HEK293T (cell line): ENCODE results near the gene CCSER1.

Source experiments
- ARNT ChIP-seq: fragments of 450-650 bp; IDR thresholded peaks from 2 replicates; pipeline ENCODE4 v1.6.1; 2017; ENCODE audit warnings: mild to moderate bottlenecking
- BHLHE40 ChIP-seq: fragments of 450-650 bp; IDR thresholded peaks from 2 replicates; pipeline ENCODE4 v1.6.1; 2016; ENCODE audit warnings: mild to moderate bottlenecking, moderate library complexity, borderline replicate concordance
- ELF4 ChIP-seq: fragments of 450-650 bp; IDR thresholded peaks from 2 replicates; pipeline ENCODE4 v1.6.1; 2017; ENCODE audit warnings: antibody characterized with exemption
- FOXA1 ChIP-seq: fragments of 450-650 bp; IDR thresholded peaks from 2 replicates; pipeline ENCODE4 v1.6.1; 2016; ENCODE audit warnings: mild to moderate bottlenecking
- FOXK2 ChIP-seq: fragments of 450-650 bp; IDR thresholded peaks from 2 replicates; pipeline ENCODE4 v1.6.1; 2016; ENCODE audit warnings: mild to moderate bottlenecking
- HDGF ChIP-seq: fragments of 450-650 bp; IDR thresholded peaks from 2 replicates; pipeline ENCODE4 v1.6.1; 2017; ENCODE audit warnings: antibody characterized with exemption, borderline replicate concordance
- LEF1 ChIP-seq: fragments of 450-650 bp; IDR thresholded peaks from 2 replicates; pipeline ENCODE4 v1.6.1; 2017; ENCODE audit warnings: mild to moderate bottlenecking, borderline replicate concordance
- NFRKB ChIP-seq: fragments of 450-650 bp; IDR thresholded peaks from 2 replicates; pipeline ENCODE4 v1.6.1; 2016; ENCODE audit warnings: mild to moderate bottlenecking, moderate library complexity
- PKNOX1 ChIP-seq: fragments of 450-650 bp; IDR thresholded peaks from 2 replicates; pipeline ENCODE4 v1.6.1; 2016
- SP1 ChIP-seq: fragments of 450-650 bp; IDR thresholded peaks from 2 replicates; pipeline ENCODE4 v1.6.1; 2017

- TF ChIP-seq NFRKB: no peak
- no peak for TF ChIP-seq BHLHE40
- no peak for TF ChIP-seq LEF1
- no peak for TF ChIP-seq SP1
- TF ChIP-seq FOXA1: no peak
- TF ChIP-seq HDGF: no peak
- no peak for TF ChIP-seq ELF4
- no peak for TF ChIP-seq PKNOX1
- TF ChIP-seq ARNT: no peak
- TF ChIP-seq FOXK2: no peak
Observed at GRCh38 chr4:91212211-91212610, 1085.0 kb downstream of the CCSER1 start.
